GM19099 (cell line): ENCODE data around the gene RBFOX1.

ENCODE experiments used
- POLR2A ChIP-seq: IDR thresholded peaks from 3 replicates; pipeline ENCODE4 v1.6.1; 2011; ENCODE audit warnings: low read depth; ENCODE audit not compliant: insufficient read length; ENCODE audit errors: extremely low read depth

The RBFOX1 gene

GRCh38 chr16:7351610-7352510 lies 19.2 kb downstream of the RBFOX1 start:
- TF ChIP-seq POLR2A, result no peak

- TF ChIP-seq POLR2A, result no peak
Observed at GRCh38 chr16:7355758-7356157, 23.1 kb downstream of the RBFOX1 start.

- TF ChIP-seq POLR2A, result no peak
Observed at GRCh38 chr16:7361416-7362129, 28.9 kb downstream of the RBFOX1 start.

GRCh38 chr16:7362231-7362630 lies 29.6 kb downstream of the RBFOX1 start:
- TF ChIP-seq POLR2A, result no peak

GRCh38 chr16:7363422-7364417 lies 31.1 kb downstream of the RBFOX1 start:
- TF ChIP-seq POLR2A, result no peak

- TF ChIP-seq POLR2A, result no peak
Observed at GRCh38 chr16:7366041-7366440, 33.4 kb downstream of the RBFOX1 start.

- TF ChIP-seq POLR2A, result no peak
Observed at GRCh38 chr16:7366993-7367880, 34.6 kb downstream of the RBFOX1 start.

GRCh38 chr16:7369204-7369603 lies 36.6 kb downstream of the RBFOX1 start:
- no peak for TF ChIP-seq POLR2A

- TF ChIP-seq POLR2A, result no peak
Observed at GRCh38 chr16:7372095-7372494, 39.5 kb downstream of the RBFOX1 start.

GRCh38 chr16:7373776-7374175 lies 41.1 kb downstream of the RBFOX1 start:
- no peak for TF ChIP-seq POLR2A

- TF ChIP-seq POLR2A, result no peak
Observed at GRCh38 chr16:7374614-7375174, 42.0 kb downstream of the RBFOX1 start.

- no peak for TF ChIP-seq POLR2A
Observed at GRCh38 chr16:7376227-7376626, 43.6 kb downstream of the RBFOX1 start.

GRCh38 chr16:7377231-7377630 lies 44.6 kb downstream of the RBFOX1 start:
- TF ChIP-seq POLR2A, result no peak
